SK-N-SH (cell line): Measurements from ENCODE around the gene EVL. TPM values are rescaled to one million over a fixed set of nuclear protein-coding genes. Genes with fewer than 3 reads are reported as not detected.

Experiments used
- CTCF ChIA-PET: fragments of 300-600, 350-600 bp; formaldehyde crosslinking; extraction: SDS; loops from one replicate; lab custom pipeline; 2021; lab: Yijun Ruan, JAX
- POLR2A ChIA-PET: fragments of 350-600 bp; sonication (Branson Sonifier 250); formaldehyde crosslinking; extraction: SDS; loops from one replicate; lab custom pipeline; 2020; ENCODE audit warnings: antibody characterized with exemption, inconsistent platforms; lab: Yijun Ruan, JAX
- DNase-seq: peaks from one replicate; pipeline ENCODE4 v3.0.0; 2012
- H2AFZ ChIP-seq: fragments of 200-600 bp; sonication (generic); 2 replicates; pipeline ENCODE4 v1.8.1; 2016; ENCODE audit warnings: antibody characterized with exemption, mild to moderate bottlenecking, low read depth
- H3F3A ChIP-seq: fragments of 200-600 bp; sonication (generic); replicated peaks from 2 replicates; pipeline ENCODE3; 2016; ENCODE audit warnings: antibody characterized with exemption, mild to moderate bottlenecking; ENCODE audit not compliant: insufficient read depth
- H3K27ac ChIP-seq, 2 experiments: fragments of 200-500 bp in 1 of 2; fragments of 200-600 bp in 1 of 2; sonication (Bioruptor generic) in 1 of 2; sonication (generic), shearing (Covaris generic) in 1 of 2; 2 replicates each; pipeline versions ENCODE4 v1.5.1 to v1.6.1; 2014 to 2016; ENCODE audit warnings: low read depth in 2 of 2, inconsistent platforms in 1 of 2, low read length in 1 of 2, mild to moderate bottlenecking in 1 of 2, mixed read lengths in 1 of 2
- H3K27me3 ChIP-seq: fragments of 200-600 bp; sonication (generic), shearing (Covaris generic); 2 replicates; pipeline ENCODE4 v1.6.1; 2016; ENCODE audit warnings: mixed run types; ENCODE audit not compliant: insufficient read depth
- H3K36me3 ChIP-seq, 2 experiments: fragments of 200-500 bp in 1 of 2; fragments of 200-600 bp in 1 of 2; sonication (Bioruptor generic) in 1 of 2; sonication (generic) in 1 of 2; replicated peaks in 1 of 2; 2 replicates each; pipeline versions ENCODE3 to v1.5.1; 2014 to 2016; ENCODE audit warnings: low read length in 1 of 2, mild to moderate bottlenecking in 1 of 2; ENCODE audit not compliant: insufficient read depth in 2 of 2, control insufficient read depth in 1 of 2
- H3K4me1 ChIP-seq, 2 experiments: fragments of 200-500 bp in 1 of 2; fragments of 200-600 bp in 1 of 2; sonication (Bioruptor generic) in 1 of 2; sonication (generic), shearing (Covaris generic) in 1 of 2; 2 replicates each; pipeline versions ENCODE4 v1.5.1 to v1.6.1; 2014 to 2016; ENCODE audit warnings: low read depth in 1 of 2, low read length in 1 of 2, mixed run types in 1 of 2; ENCODE audit not compliant: insufficient read depth in 2 of 2, control insufficient read depth in 1 of 2
- H3K4me2 ChIP-seq: fragments of 200-600 bp; sonication (generic), shearing (Covaris generic); 2 replicates; pipeline ENCODE4 v1.6.1; 2017; ENCODE audit warnings: mixed run types
- H3K4me3 ChIP-seq, 2 experiments: fragments of 200-500 bp in 1 of 2; fragments of 200-600 bp in 1 of 2; sonication (Bioruptor generic) in 1 of 2; sonication (generic), shearing (Covaris generic) in 1 of 2; 2 replicates each; pipeline versions ENCODE4 v1.5.1 to v1.8.1; 2014 to 2016; ENCODE audit warnings: low read depth in 2 of 2, inconsistent platforms in 1 of 2, low read length in 1 of 2, mild to moderate bottlenecking in 1 of 2, mixed read lengths in 1 of 2, moderate library complexity in 1 of 2
- H3K79me2 ChIP-seq: fragments of 200-600 bp; sonication (generic); 2 replicates; pipeline ENCODE4 v1.8.1; 2017; ENCODE audit warnings: mild to moderate bottlenecking; ENCODE audit not compliant: insufficient read depth
- H3K9ac ChIP-seq: fragments of 200-600 bp; sonication (generic); 2 replicates; pipeline ENCODE4 v1.6.1; 2017; ENCODE audit warnings: mixed run types
- H3K9me2 ChIP-seq: fragments of 200-600 bp; sonication (generic); 2 replicates; pipeline ENCODE4 v1.6.1; 2017; ENCODE audit warnings: mixed run types
- H3K9me3 ChIP-seq: fragments of 200-600 bp; sonication (generic); 2 replicates; pipeline ENCODE4 v1.6.1; 2017; ENCODE audit warnings: mixed run types, mild to moderate bottlenecking, moderate library complexity
- H4K20me1 ChIP-seq: fragments of 200-600 bp; sonication (generic); 2 replicates; pipeline ENCODE4 v1.6.1; 2017; ENCODE audit warnings: mild to moderate bottlenecking, mixed run types; ENCODE audit not compliant: insufficient read depth
- CTCF ChIP-seq: fragments of 200-600 bp; sonication (generic); IDR thresholded peaks from 2 replicates; pipeline ENCODE4 v1.6.1; 2017; ENCODE audit warnings: antibody characterized with exemption, mild to moderate bottlenecking, moderate library complexity
- EZH2phosphoT487 ChIP-seq: fragments of 200-600 bp; sonication (generic); IDR thresholded peaks from 2 replicates; pipeline ENCODE4 v1.6.1; 2017; ENCODE audit warnings: low read depth, mixed run types, mild to moderate bottlenecking, antibody characterized with exemption, moderate library complexity, borderline replicate concordance
- FOSL2 ChIP-seq: IDR thresholded peaks from 2 replicates; pipeline ENCODE4 v1.4.0; 2012; ENCODE audit warnings: low read depth, mild to moderate bottlenecking, moderate library complexity, borderline replicate concordance
- FOXJ3 ChIP-seq: sonication (generic); formaldehyde crosslinking; IDR thresholded peaks from 2 replicates; pipeline ENCODE4 v1.5.1; 2020; ENCODE audit warnings: mild to moderate bottlenecking, missing genetic modification reagents
- FOXM1 ChIP-seq: IDR thresholded peaks from 2 replicates; pipeline ENCODE4 v1.4.0; 2012; ENCODE audit warnings: low read depth, mild to moderate bottlenecking
- GABPA ChIP-seq: IDR thresholded peaks from 2 replicates; pipeline ENCODE4 v1.4.0; 2012; ENCODE audit warnings: low read depth, mild to moderate bottlenecking
- GATA2 ChIP-seq: sonication (generic); formaldehyde crosslinking; IDR thresholded peaks from 2 replicates; pipeline ENCODE4 v1.5.0; 2020; ENCODE audit warnings: mild to moderate bottlenecking, missing genetic modification reagents
- IRF3 ChIP-seq: fragments of 150-350 bp; IDR thresholded peaks from 2 replicates; pipeline ENCODE4 v1.6.1; 2016; ENCODE audit warnings: mild to moderate bottlenecking, low read depth, low read length
- JUND ChIP-seq: IDR thresholded peaks from 2 replicates; pipeline ENCODE4 v1.4.0; 2012
- MEF2A ChIP-seq: IDR thresholded peaks from 2 replicates; pipeline ENCODE4 v1.4.0; 2012; ENCODE audit warnings: low read depth, borderline replicate concordance
- RCOR1 ChIP-seq: fragments of 150-350 bp; IDR thresholded peaks from 2 replicates; pipeline ENCODE4 v1.6.1; 2017; ENCODE audit warnings: antibody characterized with exemption, low read length
- REST ChIP-seq: IDR thresholded peaks from 2 replicates; pipeline ENCODE4 v1.6.1; 2012; ENCODE audit warnings: mild to moderate bottlenecking, low read depth, low read length, moderate library complexity
- RFX5 ChIP-seq: IDR thresholded peaks from 2 replicates; pipeline ENCODE4 v1.6.1; 2012; ENCODE audit warnings: mild to moderate bottlenecking, improper control_type of control experiment, low read length
- SIN3A ChIP-seq: IDR thresholded peaks from 2 replicates; pipeline ENCODE4 v1.6.1; 2012; ENCODE audit warnings: low read depth, mild to moderate bottlenecking, low read length, moderate library complexity, borderline replicate concordance
- SMC3 ChIP-seq: IDR thresholded peaks from 2 replicates; pipeline ENCODE4 v1.6.1; 2012; ENCODE audit warnings: low read depth, low read length, improper control_type of control experiment
- TAF1 ChIP-seq: IDR thresholded peaks from 2 replicates; pipeline ENCODE4 v1.6.1; 2012; ENCODE audit warnings: low read depth, mild to moderate bottlenecking, low read length, moderate library complexity, borderline replicate concordance
- USF2 ChIP-seq: fragments of 150-350 bp; IDR thresholded peaks from 2 replicates; pipeline ENCODE4 v1.6.1; 2017; ENCODE audit warnings: antibody characterized with exemption, low read length, low read depth, borderline replicate concordance
- YY1 ChIP-seq: IDR thresholded peaks from 2 replicates; pipeline ENCODE4 v1.4.0; 2012; ENCODE audit warnings: low read depth, mild to moderate bottlenecking
- WGBS: methylation state at CpG from one replicate; pipeline ENCODE4 v1.1.6; 2017; ENCODE audit warnings: low lambda C conversion rate; 5-methylcytosine and 5-hydroxymethylcytosine counted together
- polyA plus RNA-seq, 3 experiments: library from polyadenylated mRNA; depleted of rRNA; stranded (reverse); fragments of >200 nt; gene quantifications; 2 replicates each; pipeline ENCODE4 v1.2.3, GENCODE V29; 2012

The EVL gene
- polyA plus RNA-seq, 1 of the 3 experiments (the other 2 are of a cell fraction), result 36.5 TPM

GRCh38 chr14:100098171-100098570 is 32.9 kb downstream of the EVL start:
- CTCF ChIA-PET, result interaction anchor here (6.5 kb wide), 1 partner anchor 10 kb away, joined by 40 read pairs; no protein-coding TSS in a partner anchor
- H4K20me1 ChIP-seq, result no peaks in the 10 kb centered on the region
- TF ChIP-seq SMC3, result no peak
- no peak for TF ChIP-seq RFX5
- TF ChIP-seq REST, result no peak
- no peak for TF ChIP-seq CTCF
- no peak for TF ChIP-seq EZH2phosphoT487
- no peak for TF ChIP-seq YY1
- TF ChIP-seq USF2, result no peak
- TF ChIP-seq FOXJ3 (CRISPR knock-in tag), result no peak
- no peak for TF ChIP-seq TAF1
- no peak for TF ChIP-seq JUND
- TF ChIP-seq MEF2A, result no peak
- TF ChIP-seq SIN3A, result no peak
- TF ChIP-seq IRF3, result no peak
- TF ChIP-seq FOXM1, result no peak
- TF ChIP-seq GATA2 (CRISPR knock-in tag), result no peak
- no peak for TF ChIP-seq FOSL2
- no peak for TF ChIP-seq RCOR1
- no peak for TF ChIP-seq GABPA
- no peaks in the 10 kb centered on the region; the same call in 1 of the 2 replicates for H3K79me2 ChIP-seq
- H3K9ac ChIP-seq, result no peak overlapping the region
- H3K36me3 ChIP-seq, result no peaks in the 10 kb centered on the region
- H3K9me2 ChIP-seq, result no peaks in the 10 kb centered on the region
- no peaks in the 10 kb centered on the region for H3F3A ChIP-seq
- POLR2A ChIA-PET, result no interaction called here
- H3K4me1 ChIP-seq, result peaks cover 7 to 20% of the 10 kb centered on the region in 2 experiments; a peak in 3 of 4 replicates
- H3K27ac ChIP-seq, result no peak overlapping the region
- 96% methylated on average over 8 of the region's 8 CpGs for WGBS
- H2AFZ ChIP-seq, result no peak overlapping the region
- no peaks in the 10 kb centered on the region for H3K27me3 ChIP-seq
- H3K9me3 ChIP-seq, result no peaks in the 10 kb centered on the region
- no peak for DNase-seq
- H3K4me2 ChIP-seq, result no peak overlapping the region
- H3K4me3 ChIP-seq, result no peak overlapping the region
